ENCODE data around the gene GRK2. TPM values are rescaled to one million over a fixed set of nuclear protein-coding genes. Genes with fewer than 3 reads are reported as not detected.

GRK2 gene
- total RNA-seq, 4 donors from 2014 or later = 104 to 294 (median 160) TPM

DNA sequence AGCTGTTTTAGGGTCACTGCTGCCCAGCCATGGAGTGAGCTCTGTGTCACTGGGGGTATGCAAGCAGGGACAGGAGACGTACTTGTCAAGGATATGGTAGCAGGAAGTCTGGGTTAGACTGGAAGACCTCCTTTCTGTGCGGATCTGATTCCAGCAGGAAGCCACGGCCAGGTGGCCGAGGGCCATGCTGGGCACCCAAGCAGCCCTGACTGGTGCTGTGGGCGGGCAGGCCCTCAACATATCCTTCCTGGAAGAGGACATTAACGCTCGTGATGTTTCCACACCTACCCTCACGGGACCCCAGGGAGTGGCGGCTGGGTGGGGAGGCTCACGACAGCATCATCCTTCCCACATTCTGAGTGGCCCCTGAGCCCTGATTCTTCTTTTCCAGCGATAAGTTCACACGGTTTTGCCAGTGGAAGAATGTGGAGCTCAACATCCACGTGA, 14.1 kb downstream of the GRK2 start:
- in situ Hi-C loops (cut with MboI; ENCODE audit: low pct_ligation_motif_present in 1 of 4, low pct_unique_long_range_greater_than_20kb in 1 of 4, low sequenced_read_pairs in 3 of 4) (no loop called here), intact Hi-C loops (cut with DNase I; ENCODE audit: low total_unique reads) (no loop called here)
- no peaks in the 10 kb centered on the region for H3K27me3 ChIP-seq
- TF ChIP-seq POLR2A (IDR thresholded peaks at IDR 0.05) (no peak), EP300 (IDR thresholded peaks at IDR 0.05; ENCODE audit: low read depth) (no peak)
- peaks cover 28 to 38% (median 35%) of the 10 kb centered on the region in 4 donors for H3K4me1 ChIP-seq
- H3K36me3 ChIP-seq = peaks cover 2 to 64% (median 32%) of the 10 kb centered on the region in 4 donors
- H3K27ac ChIP-seq = peak overlapping the region in 3 of 4 donors; percentile 6 to 95 (median 31)
- no peak overlapping the region for H3K4me3 ChIP-seq
- DNase-seq = peak; percentile 5
- no peaks in the 10 kb centered on the region for H3K9me3 ChIP-seq
- 90% methylated on average over 13 of the region's 13 CpGs; no CpG with 5 or more reads in 1 of the 2 donors for WGBS, 2 donors (ENCODE audit: low coverage in 1 of 2)

DNA sequence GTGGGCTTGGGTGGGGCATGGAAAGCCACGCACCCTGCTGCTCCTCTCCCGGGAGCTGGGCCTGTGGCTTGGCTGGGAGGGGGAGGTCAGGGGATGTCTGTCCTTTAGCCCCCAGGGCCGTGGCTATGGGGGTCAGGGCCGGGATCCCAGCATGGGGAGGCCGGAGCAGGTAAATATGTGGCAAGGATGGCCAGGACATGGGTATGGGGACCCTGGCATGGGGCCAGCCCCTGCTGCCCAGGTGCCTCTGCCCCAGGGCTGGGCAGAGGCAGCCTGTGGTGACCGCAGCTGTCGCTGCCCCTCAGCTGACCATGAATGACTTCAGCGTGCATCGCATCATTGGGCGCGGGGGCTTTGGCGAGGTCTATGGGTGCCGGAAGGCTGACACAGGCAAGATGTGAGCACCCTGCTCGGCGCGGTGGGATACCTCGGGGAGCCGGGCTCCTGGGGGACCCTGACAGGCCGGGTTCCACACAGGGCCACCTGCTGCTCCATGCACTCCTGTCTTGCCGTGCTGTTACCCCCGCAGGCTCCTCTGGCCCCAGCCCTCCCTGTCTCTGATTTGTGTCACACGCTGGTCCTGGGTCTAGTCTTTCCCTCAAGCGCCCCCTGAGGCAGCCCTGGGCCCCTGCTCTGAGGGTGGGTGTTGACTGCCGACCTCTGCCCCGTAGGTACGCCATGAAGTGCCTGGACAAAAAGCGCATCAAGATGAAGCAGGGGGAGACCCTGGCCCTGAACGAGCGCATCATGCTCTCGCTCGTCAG, 14.7 kb downstream of the GRK2 start:
- no peaks in the 10 kb centered on the region for H3K27me3 ChIP-seq
- intact Hi-C loops (cut with DNase I; ENCODE audit: low total_unique reads) = no loop called here
- no peaks in the 10 kb centered on the region for H3K9me3 ChIP-seq
- peaks cover 24 to 32% (median 28%) of the 10 kb centered on the region in 4 donors for H3K4me1 ChIP-seq
- WGBS, 2 donors (ENCODE audit: low coverage in 1 of 2) = 93% methylated on average over 30 of the region's 31 CpGs; no CpG with 5 or more reads in 1 of the 2 donors
- TF ChIP-seq POLR2AphosphoS5 (IDR thresholded peaks at IDR 0.05) = no peak
- H3K4me3 ChIP-seq = no peak overlapping the region
- peak overlapping the region in 1 of 4 donors; percentile 6 for H3K27ac ChIP-seq
- in situ Hi-C loops (cut with MboI; ENCODE audit: low pct_ligation_motif_present in 1 of 4, low pct_unique_long_range_greater_than_20kb in 1 of 4, low sequenced_read_pairs in 3 of 4) = no loop called here
- H3K36me3 ChIP-seq = peaks cover 2 to 70% (median 34%) of the 10 kb centered on the region in 4 donors
- DNase-seq = peak; percentile 7

DNA sequence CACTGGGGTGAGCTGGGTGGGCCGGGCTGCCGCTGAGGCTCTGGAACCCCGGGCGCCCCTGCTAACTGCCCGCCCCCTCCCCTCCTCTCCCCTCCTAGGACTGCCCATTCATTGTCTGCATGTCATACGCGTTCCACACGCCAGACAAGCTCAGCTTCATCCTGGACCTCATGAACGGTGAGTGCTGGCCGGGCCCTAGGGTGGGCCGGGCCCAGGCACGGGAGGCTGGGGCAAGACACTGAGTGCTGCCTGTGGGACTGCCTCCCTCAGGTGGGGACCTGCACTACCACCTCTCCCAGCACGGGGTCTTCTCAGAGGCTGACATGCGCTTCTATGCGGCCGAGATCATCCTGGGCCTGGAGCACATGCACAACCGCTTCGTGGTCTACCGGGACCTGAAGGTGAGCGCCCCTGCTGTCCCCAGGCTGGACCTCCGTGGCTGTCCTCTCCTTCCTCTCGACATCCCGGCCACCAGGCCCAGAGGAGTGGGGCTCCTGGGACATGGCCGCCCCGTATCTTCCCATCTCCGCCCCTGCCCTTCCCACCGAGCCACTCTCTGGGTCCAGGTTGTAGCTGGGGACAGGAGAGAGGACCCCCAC, 15.4 kb downstream of the GRK2 start:
- H3K27me3 ChIP-seq = no peaks in the 10 kb centered on the region
- TF ChIP-seq, protein P1, sequence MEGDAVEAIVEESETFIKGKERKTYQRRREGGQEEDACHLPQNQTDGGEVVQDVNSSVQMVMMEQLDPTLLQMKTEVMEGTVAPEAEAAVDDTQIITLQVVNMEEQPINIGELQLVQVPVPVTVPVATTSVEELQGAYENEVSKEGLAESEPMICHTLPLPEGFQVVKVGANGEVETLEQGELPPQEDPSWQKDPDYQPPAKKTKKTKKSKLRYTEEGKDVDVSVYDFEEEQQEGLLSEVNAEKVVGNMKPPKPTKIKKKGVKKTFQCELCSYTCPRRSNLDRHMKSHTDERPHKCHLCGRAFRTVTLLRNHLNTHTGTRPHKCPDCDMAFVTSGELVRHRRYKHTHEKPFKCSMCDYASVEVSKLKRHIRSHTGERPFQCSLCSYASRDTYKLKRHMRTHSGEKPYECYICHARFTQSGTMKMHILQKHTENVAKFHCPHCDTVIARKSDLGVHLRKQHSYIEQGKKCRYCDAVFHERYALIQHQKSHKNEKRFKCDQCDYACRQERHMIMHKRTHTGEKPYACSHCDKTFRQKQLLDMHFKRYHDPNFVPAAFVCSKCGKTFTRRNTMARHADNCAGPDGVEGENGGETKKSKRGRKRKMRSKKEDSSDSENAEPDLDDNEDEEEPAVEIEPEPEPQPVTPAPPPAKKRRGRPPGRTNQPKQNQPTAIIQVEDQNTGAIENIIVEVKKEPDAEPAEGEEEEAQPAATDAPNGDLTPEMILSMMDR (IDR thresholded peaks at IDR 0.05) = no peak
- TF ChIP-seq POLR2A (IDR thresholded peaks at IDR 0.05) = no peak
- TF ChIP-seq POLR2AphosphoS5 (IDR thresholded peaks at IDR 0.05) = no peak
- no peak overlapping the region for H3K4me3 ChIP-seq
- H3K9me3 ChIP-seq = no peaks in the 10 kb centered on the region
- peak overlapping the region in 1 of 4 donors; percentile 39 for H3K27ac ChIP-seq
- in situ Hi-C loops (cut with MboI; ENCODE audit: low pct_ligation_motif_present in 1 of 4, low pct_unique_long_range_greater_than_20kb in 1 of 4, low sequenced_read_pairs in 3 of 4) = no loop called here
- H3K4me1 ChIP-seq = peaks cover 18 to 25% (median 23%) of the 10 kb centered on the region in 4 donors
- DNase-seq = peak; percentile 7
- H3K36me3 ChIP-seq = peaks cover 2 to 73% (median 34%) of the 10 kb centered on the region in 4 donors
- WGBS, 2 donors (ENCODE audit: low coverage in 1 of 2) = 91 to 100% methylated on average over 3 to 25 of the region's 27 CpGs
- intact Hi-C loops (cut with DNase I; ENCODE audit: low total_unique reads) = no loop called here

DNA sequence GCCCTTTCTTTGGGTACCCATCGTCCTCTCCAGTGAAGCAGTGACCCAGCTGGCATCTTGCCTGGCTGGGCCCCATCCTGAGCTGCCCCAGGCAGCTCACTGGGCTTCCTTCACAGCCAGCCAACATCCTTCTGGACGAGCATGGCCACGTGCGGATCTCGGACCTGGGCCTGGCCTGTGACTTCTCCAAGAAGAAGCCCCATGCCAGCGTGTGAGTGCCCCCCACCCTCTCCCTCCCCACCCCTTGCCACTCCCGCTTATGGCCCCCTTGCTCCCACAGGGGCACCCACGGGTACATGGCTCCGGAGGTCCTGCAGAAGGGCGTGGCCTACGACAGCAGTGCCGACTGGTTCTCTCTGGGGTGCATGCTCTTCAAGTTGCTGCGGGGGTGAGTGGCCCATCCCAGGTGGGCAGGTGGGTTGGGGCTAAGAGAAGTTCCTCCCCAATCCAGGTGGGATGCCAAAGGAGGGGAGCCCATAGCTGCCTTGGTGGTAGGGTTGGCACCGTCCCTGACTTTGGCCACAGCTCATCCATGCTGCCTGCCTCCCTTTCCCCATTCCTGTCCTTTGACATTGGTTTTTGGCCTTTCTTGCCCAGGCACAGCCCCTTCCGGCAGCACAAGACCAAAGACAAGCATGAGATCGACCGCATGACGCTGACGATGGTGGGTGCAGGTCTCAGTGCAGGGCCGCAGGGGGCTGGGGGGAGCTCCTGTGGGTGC, 16.0 kb downstream of the GRK2 start:
- Histone ChIP-seq H3K27ac (peak overlapping the region; percentile 8 to 51 (median 38)), H3K27me3 (no peaks in the 10 kb centered on the region), H3K9me3 (no peaks in the 10 kb centered on the region), H3K4me3 (no peak overlapping the region), H3K36me3 (peaks cover 2 to 73% (median 34%) of the 10 kb centered on the region in 4 donors), H3K4me1 (peaks cover 13 to 25% (median 22%) of the 10 kb centered on the region in 4 donors)
- intact Hi-C loops (cut with DNase I; ENCODE audit: low total_unique reads) (no loop called here), in situ Hi-C loops (cut with MboI; ENCODE audit: low pct_ligation_motif_present in 1 of 4, low pct_unique_long_range_greater_than_20kb in 1 of 4, low sequenced_read_pairs in 3 of 4) (no loop called here)
- peak; percentile 6 for DNase-seq
- 94% methylated on average over 16 of the region's 20 CpGs; no CpG with 5 or more reads in 1 of the 2 donors for WGBS, 2 donors (ENCODE audit: low coverage in 1 of 2)
- TF ChIP-seq POLR2A (IDR thresholded peaks at IDR 0.05) (no peak), EP300 (IDR thresholded peaks at IDR 0.05; ENCODE audit: low read depth) (no peak)

DNA sequence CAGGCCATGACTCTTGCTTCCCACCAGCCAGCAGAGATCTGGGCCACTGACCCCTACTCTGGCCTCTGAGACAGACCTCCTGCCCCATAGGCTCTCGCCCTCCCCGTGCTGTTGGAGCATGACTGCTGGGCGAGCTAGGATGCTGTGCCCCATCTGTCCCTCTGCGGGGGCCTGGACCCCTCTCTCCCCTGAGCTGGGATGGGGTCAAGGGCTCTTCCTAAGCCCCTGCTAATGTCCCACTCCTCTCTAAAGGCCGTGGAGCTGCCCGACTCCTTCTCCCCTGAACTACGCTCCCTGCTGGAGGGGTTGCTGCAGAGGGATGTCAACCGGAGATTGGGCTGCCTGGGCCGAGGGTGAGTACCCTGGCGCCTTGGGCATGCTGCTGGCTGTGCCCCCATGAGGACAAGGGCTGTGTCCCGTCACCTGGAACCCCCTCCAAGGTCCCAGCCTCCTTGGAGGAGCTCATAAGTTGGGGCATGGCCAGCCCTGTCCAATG, 16.7 kb downstream of the GRK2 start:
- Histone ChIP-seq H3K27ac (peak overlapping the region; percentile 8 to 51 (median 38)), H3K4me3 (no peak overlapping the region), H3K36me3 (peaks cover 2 to 73% (median 34%) of the 10 kb centered on the region in 4 donors), H3K27me3 (no peaks in the 10 kb centered on the region), H3K4me1 (peaks cover 15 to 25% (median 22%) of the 10 kb centered on the region in 4 donors), H3K9me3 (no peaks in the 10 kb centered on the region)
- 91% methylated on average over 11 of the region's 11 CpGs; no CpG with 5 or more reads in 1 of the 2 donors for WGBS, 2 donors (ENCODE audit: low coverage in 1 of 2)
- in situ Hi-C loops (cut with MboI; ENCODE audit: low pct_ligation_motif_present in 1 of 4, low pct_unique_long_range_greater_than_20kb in 1 of 4, low sequenced_read_pairs in 3 of 4) = no loop called here
- TF ChIP-seq POLR2AphosphoS5 (IDR thresholded peaks at IDR 0.05) (no peak), POLR2A (IDR thresholded peaks at IDR 0.05) (no peak), EP300 (IDR thresholded peaks at IDR 0.05; ENCODE audit: low read depth) (no peak)
- TF ChIP-seq, protein P1 (IDR thresholded peaks at IDR 0.05) = no peak
- no peak for DNase-seq
- intact Hi-C loops (cut with DNase I; ENCODE audit: low total_unique reads) = no loop called here
